ENCODE measurements around the gene RAPGEF4. TPM values are rescaled to one million over a fixed set of nuclear protein-coding genes. Genes with fewer than 3 reads are reported as not detected.

The RAPGEF4 gene
- total RNA-seq, 4 donors from 2014 or later = 16.1 to 26.2 (median 21.3) TPM

DNA sequence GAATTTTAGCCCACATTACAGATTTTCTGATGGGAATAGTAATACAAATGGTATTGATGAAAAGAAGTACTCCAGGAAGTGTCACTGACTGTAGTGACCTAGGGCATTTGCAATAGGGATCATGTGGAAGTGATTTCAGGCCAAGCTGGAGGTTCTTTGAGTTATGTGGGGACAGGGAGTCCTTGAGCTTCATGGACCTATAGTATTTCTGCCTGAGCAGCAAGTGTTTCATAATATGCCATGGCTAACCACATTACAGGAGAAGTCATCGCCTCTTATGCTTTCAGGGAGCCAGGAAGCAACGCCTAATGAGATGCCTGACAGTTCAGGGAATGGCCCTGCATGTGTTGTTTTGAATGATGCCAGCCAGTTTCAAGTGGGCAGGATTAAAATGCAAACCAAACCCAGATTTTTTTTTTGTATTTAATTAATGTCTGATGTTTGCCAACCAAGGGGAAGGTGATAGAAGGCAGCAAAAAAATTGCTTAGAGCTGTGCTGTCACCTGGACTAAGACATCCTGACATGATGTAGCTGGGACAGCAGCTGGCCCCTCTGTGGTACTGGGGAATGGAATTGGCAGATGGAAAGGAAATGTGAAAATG, 109.5 kb downstream of the RAPGEF4 start:
- no peak for DNase-seq
- no peaks in the 10 kb centered on the region for H3K9me3 ChIP-seq
- intact Hi-C loops (cut with DNase I; ENCODE audit: low total_unique reads) = no loop called here
- no peak overlapping the region for H3K4me3 ChIP-seq
- no peak overlapping the region for H3K27ac ChIP-seq
- H3K4me1 ChIP-seq = no peaks in the 10 kb centered on the region
- TF ChIP-seq POLR2A (IDR thresholded peaks at IDR 0.05) (no peak), CTCF (IDR thresholded peaks at IDR 0.05) (no peak)
- H3K27me3 ChIP-seq = no peaks in the 10 kb centered on the region
- no peaks in the 10 kb centered on the region for H3K36me3 ChIP-seq

DNA sequence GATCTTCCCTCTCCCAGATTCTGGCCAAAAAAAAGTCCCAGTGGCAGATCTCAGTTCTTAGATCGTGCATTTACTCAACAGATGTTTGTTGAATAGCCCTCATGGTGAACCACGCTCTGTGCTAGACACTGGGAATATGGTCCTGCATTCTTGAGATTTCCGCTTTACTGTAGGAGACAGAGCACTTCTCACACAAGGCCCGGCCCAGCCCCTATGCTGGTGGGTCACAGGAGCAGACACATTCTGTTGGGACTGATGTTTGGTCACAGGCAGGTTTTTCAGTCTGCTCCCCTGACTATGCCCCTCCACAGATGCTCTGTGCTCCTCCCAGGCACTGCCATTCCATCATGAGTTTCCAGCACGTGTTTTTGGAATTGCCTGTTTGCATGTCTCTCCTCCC, 110.9 kb downstream of the RAPGEF4 start:
- no peaks in the 10 kb centered on the region for H3K4me1 ChIP-seq
- TF ChIP-seq CTCF (IDR thresholded peaks at IDR 0.05) (no peak), POLR2A (IDR thresholded peaks at IDR 0.05) (no peak)
- intact Hi-C loops (cut with DNase I; ENCODE audit: low total_unique reads) = no loop called here
- H3K9me3 ChIP-seq = no peaks in the 10 kb centered on the region
- H3K27ac ChIP-seq = no peak overlapping the region
- DNase-seq = no peak
- no peaks in the 10 kb centered on the region for H3K36me3 ChIP-seq
- H3K4me3 ChIP-seq = no peak overlapping the region
- no peaks in the 10 kb centered on the region for H3K27me3 ChIP-seq

- intact Hi-C loops (cut with DNase I; ENCODE audit: low total_unique reads) = no loop called here
- Histone ChIP-seq H3K27me3 (no peaks in the 10 kb centered on the region), H3K4me3 (no peak overlapping the region), H3K4me1 (no peaks in the 10 kb centered on the region), H3K9me3 (no peaks in the 10 kb centered on the region), H3K27ac (no peak overlapping the region), H3K36me3 (no peaks in the 10 kb centered on the region)
- TF ChIP-seq POLR2A (IDR thresholded peaks at IDR 0.05) = no peak
- TF ChIP-seq CTCF (IDR thresholded peaks at IDR 0.05) = no peak
- DNase-seq = no peak
Observed at GRCh38 chr2:172847188-172847587, 111.5 kb downstream of the RAPGEF4 start.

DNA sequence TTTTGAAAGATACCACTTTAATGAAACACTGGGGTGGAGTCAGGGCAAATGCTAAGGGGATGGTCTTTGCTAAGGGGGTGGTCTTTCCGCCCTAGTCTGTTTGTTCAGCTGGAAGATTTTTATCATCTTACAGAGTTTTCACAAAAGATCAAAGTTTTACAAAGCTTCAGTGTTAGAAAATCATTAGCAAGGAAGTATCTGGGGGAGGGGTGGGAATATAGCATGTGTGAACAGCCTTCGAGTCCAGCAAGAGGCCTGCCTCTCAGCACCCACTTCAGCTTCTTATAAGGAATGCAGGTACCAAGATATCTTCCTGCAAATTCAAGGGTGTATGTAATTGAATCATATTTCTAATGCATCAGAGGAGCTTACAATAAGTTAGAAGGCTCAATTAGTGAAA, 112.9 kb downstream of the RAPGEF4 start:
- Histone ChIP-seq H3K4me1 (no peaks in the 10 kb centered on the region), H3K27ac (no peak overlapping the region), H3K36me3 (no peaks in the 10 kb centered on the region), H3K9me3 (no peaks in the 10 kb centered on the region), H3K27me3 (no peaks in the 10 kb centered on the region), H3K4me3 (no peak overlapping the region)
- no peak for DNase-seq
- intact Hi-C loops (cut with DNase I; ENCODE audit: low total_unique reads) = no loop called here
- TF ChIP-seq CTCF (IDR thresholded peaks at IDR 0.05) (no peak), POLR2A (IDR thresholded peaks at IDR 0.05) (no peak)

DNA sequence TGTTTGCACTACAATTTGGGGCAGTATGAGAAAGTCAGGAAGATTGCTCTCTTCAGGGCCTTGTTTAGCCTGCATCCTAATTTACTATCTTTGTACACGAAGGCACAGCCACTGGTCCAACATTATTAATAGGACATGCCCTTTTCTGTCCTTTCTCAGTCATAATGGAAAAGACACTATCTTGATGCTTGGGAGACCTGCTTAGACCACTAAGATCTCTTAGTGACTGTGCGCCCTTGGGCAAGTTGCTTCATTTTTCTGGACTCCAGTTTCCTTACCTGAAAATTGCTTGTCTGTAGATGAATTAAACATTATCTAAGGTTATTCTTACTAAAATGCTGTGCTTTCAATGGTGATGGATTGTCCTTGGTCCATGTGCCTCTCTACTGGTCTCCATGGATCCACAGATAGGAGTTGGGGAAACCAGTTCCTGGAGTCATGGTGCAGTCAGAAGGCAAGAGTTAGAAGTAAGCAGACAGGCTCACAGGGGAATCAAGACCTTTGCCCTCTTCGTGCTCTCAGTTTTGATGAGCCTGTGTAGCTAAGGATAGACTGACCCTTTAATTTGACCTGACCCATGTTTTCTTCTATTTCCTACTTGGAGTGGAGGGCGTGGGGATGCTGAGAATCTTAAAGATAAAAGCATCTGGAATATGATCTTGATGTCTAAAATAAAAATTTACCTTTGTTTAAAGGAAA, 114.0 kb downstream of the RAPGEF4 start:
- DNase-seq = no peak
- intact Hi-C loops (cut with DNase I; ENCODE audit: low total_unique reads) = no loop called here
- Histone ChIP-seq H3K36me3 (no peaks in the 10 kb centered on the region), H3K9me3 (no peaks in the 10 kb centered on the region), H3K4me3 (no peak overlapping the region), H3K27me3 (no peaks in the 10 kb centered on the region), H3K27ac (no peak overlapping the region), H3K4me1 (no peaks in the 10 kb centered on the region)
- TF ChIP-seq CTCF (IDR thresholded peaks at IDR 0.05) (no peak), POLR2A (IDR thresholded peaks at IDR 0.05) (no peak)
